GM12878 (cell line): ENCODE results near the gene TERF2IP. TPM values are rescaled to one million over a fixed set of nuclear protein-coding genes. Genes with fewer than 3 reads are reported as not detected.

Experiments used
- ATAC-seq: fragments of 200-7000 bp; cut with Tn5 transposase; 3 replicates; pipeline ENCODE4 v1.9.1; 2020; ENCODE audit warnings: mild to moderate bottlenecking, moderate library complexity
- BruUV-seq: library from RNA; stranded (reverse); fragments of 400-500 nt; replicated peaks from 2 replicates; lab custom pipeline; 2021; lab: Mats Ljungman, UMichigan
- CTCF ChIA-PET: fragments of 300-600 bp; sonication (Branson Sonifier 250); formaldehyde crosslinking; extraction: SDS; loops from one replicate; lab custom pipeline; 2021; ENCODE audit warnings: inconsistent platforms; lab: Yijun Ruan, JAX
- POLR2A ChIA-PET: fragments of 350-600 bp; formaldehyde crosslinking; extraction: SDS; loops from one replicate; lab custom pipeline; 2021; ENCODE audit warnings: inconsistent platforms; lab: Charles Lee
- RAD21 ChIA-PET: fragments of 300-600 bp; sonication (Branson Sonifier 250); formaldehyde crosslinking; loops from one replicate; lab custom pipeline; 2023; ENCODE audit warnings: antibody characterized with exemption; ENCODE audit not compliant: unreplicated experiment; lab: Charles Lee
- SMC1A ChIA-PET: fragments of 300-600 bp; sonication (Branson Sonifier 250); formaldehyde crosslinking; loops from one replicate; lab custom pipeline; 2023; ENCODE audit not compliant: unreplicated experiment, uncharacterized antibody; lab: Charles Lee
- DNase-seq: peaks from one replicate; pipeline ENCODE4 v3.0.0-alpha.2; 2011; ENCODE audit warnings: low read depth, low spot score
- FAIRE-seq: peaks from 3 replicates; lab custom pipeline; 2011; peaks lifted over from hg19 to GRCh38; lab: Jason Lieb, UNC
- H2AFZ ChIP-seq: 2 replicates; pipeline ENCODE4 v1.6.0; 2011; ENCODE audit warnings: low read depth, low read length, control low read depth; ENCODE audit not compliant: control insufficient read depth
- H3K27ac ChIP-seq: 2 replicates; pipeline ENCODE4 v1.5.1; 2011; ENCODE audit warnings: control low read depth; ENCODE audit not compliant: control insufficient read depth, insufficient read depth
- H3K27me3 ChIP-seq, 2 experiments: replicated peaks in 1 of 2; 2 replicates each; pipeline versions ENCODE4 v1.6.0 to v1.6.1; 2011; ENCODE audit warnings: low read length in 1 of 2; ENCODE audit not compliant: control insufficient read depth in 2 of 2, insufficient read depth in 2 of 2
- H3K36me3 ChIP-seq, 2 experiments: 2 replicates each; pipeline ENCODE4 v1.5.1; 2011; ENCODE audit warnings: low read length in 1 of 2; ENCODE audit not compliant: control insufficient read depth in 2 of 2, insufficient read depth in 2 of 2
- H3K4me1 ChIP-seq: 2 replicates; pipeline ENCODE4 v1.6.1; 2011; ENCODE audit warnings: mild to moderate bottlenecking, low read length, moderate library complexity, mixed read lengths; ENCODE audit not compliant: control insufficient read depth, insufficient read depth
- H3K4me2 ChIP-seq: 2 replicates; pipeline ENCODE4 v1.6.0; 2011; ENCODE audit warnings: control low read depth; ENCODE audit not compliant: control insufficient read depth, insufficient read depth
- H3K4me3 ChIP-seq: fragments of 200-600 bp; sonication (generic); 2 replicates; pipeline ENCODE4 v1.5.1; 2016
- H3K79me2 ChIP-seq: 2 replicates; pipeline ENCODE4 v1.6.0; 2011; ENCODE audit warnings: low read length; ENCODE audit not compliant: control insufficient read depth, insufficient read depth
- H3K9ac ChIP-seq: 2 replicates; pipeline ENCODE4 v1.8.0; 2011; ENCODE audit warnings: low read length, control low read depth, mixed read lengths; ENCODE audit not compliant: control insufficient read depth, insufficient read depth
- H3K9me3 ChIP-seq: replicated peaks from 3 replicates; pipeline ENCODE4 v1.5.1; 2011; ENCODE audit warnings: mild to moderate bottlenecking, low read length; ENCODE audit not compliant: control insufficient read depth, insufficient read depth
- H4K20me1 ChIP-seq: 2 replicates; pipeline ENCODE4 v1.6.0; 2011; ENCODE audit not compliant: control insufficient read depth, insufficient read depth
- CBX5 ChIP-seq: sonication (generic); IDR thresholded peaks from 2 replicates; pipeline ENCODE4 v1.6.1; 2016; ENCODE audit warnings: low read depth, moderate library complexity, mild to moderate bottlenecking, inconsistent platforms
- CTCF ChIP-seq, 3 experiments: IDR thresholded peaks in 2 of 3; conservative IDR thresholded peaks in 1 of 3; 2 replicates each; pipeline ENCODE4 v1.5.1; 2011; ENCODE audit warnings: low read depth in 3 of 3, low read length in 3 of 3, mild to moderate bottlenecking in 3 of 3, control low read depth in 2 of 3, moderate library complexity in 2 of 3, inconsistent platforms in 1 of 3, mixed read lengths in 1 of 3; ENCODE audit not compliant: control insufficient read depth in 2 of 3, insufficient read depth in 1 of 3; ENCODE audit errors: extremely low read depth in 1 of 3
- E4F1 ChIP-seq: fragments of 450-650 bp; IDR thresholded peaks from 2 replicates; pipeline ENCODE4 v1.6.1; 2018; ENCODE audit warnings: borderline replicate concordance, mild to moderate bottlenecking; ENCODE audit not compliant: partially characterized antibody
- JUND ChIP-seq: IDR thresholded peaks from 2 replicates; pipeline ENCODE4 v1.6.1; 2012; ENCODE audit warnings: low read depth, mild to moderate bottlenecking, low read length, improper control_type of control experiment, moderate library complexity
- POLR2AphosphoS2 ChIP-seq: IDR thresholded peaks from 2 replicates; pipeline ENCODE4 v1.6.1; 2011; ENCODE audit warnings: low read depth, mild to moderate bottlenecking, low read length, improper control_type of control experiment, moderate library complexity
- PRDM15 ChIP-seq: fragments of 450-650 bp; formaldehyde crosslinking; IDR thresholded peaks from 2 replicates; pipeline ENCODE4 v1.4.0; 2020; ENCODE audit warnings: mild to moderate bottlenecking, moderate library complexity
- RAD21 ChIP-seq: IDR thresholded peaks from 2 replicates; pipeline ENCODE4 v1.6.1; 2011; ENCODE audit warnings: mild to moderate bottlenecking, low read depth, low read length, moderate library complexity; ENCODE audit not compliant: insufficient read depth
- WGBS: methylation state at CpG from one replicate; pipeline ENCODE4 v1.1.6; 2016; ENCODE audit warnings: low lambda C conversion rate; ENCODE audit not compliant: insufficient replicate concordance, insufficient coverage; ENCODE audit errors: missing lambda C conversion rate; 5-methylcytosine and 5-hydroxymethylcytosine counted together
- in situ Hi-C: fragments of 300-500 bp; cut with MboI; formaldehyde crosslinking; loops from 9 replicates; pipeline ENCODE4 v1.14.3; 2018; ENCODE audit warnings: mixed read lengths
- intact Hi-C: fragments of 100-400 bp; cut with micrococcal nuclease; formaldehyde crosslinking; loops from one replicate; pipeline ENCODE4 v1.14.2; 2022; ENCODE audit not compliant: unreplicated experiment
- polyA plus RNA-seq, 11 experiments: library from polyadenylated mRNA; depleted of rRNA in 4 of 11; unstranded in 6 of 11; stranded (reverse) in 5 of 11; fragments of >200 nt; fragmentation: Nextera tagmentation in 4 of 11; fragmentation: Illumina TruSeq in 1 of 11; extraction: Ambion mirVana in 4 of 11; extraction: Trizol in 1 of 11; gene quantifications; 1 replicate in 1 of 11; 2 replicates in 10 of 11; pipeline versions ENCODE4 v1.2.1 to v1.2.3, GENCODE V29; 2011 to 2016; ENCODE audit warnings: inconsistent platforms in 2 of 11, missing spikeins in 2 of 11, low read depth in 1 of 11
- total RNA-seq, 4 experiments: library from RNA; depleted of rRNA in 3 of 4; stranded (reverse); fragments of >200 nt in 3 of 4; fragmentation: Illumina TruSeq in 1 of 4; extraction: Trizol in 1 of 4; gene quantifications; 2 replicates each; pipeline versions ENCODE4 v1.2.1 to v1.2.3, GENCODE V29; 2013 to 2021

TERF2IP gene
- total and polyA plus RNA-seq, 10 of the 15 experiments (the other 5 are each of a cell fraction or from before 2014, with no cell fraction given), result 19.6 to 93.1 (median 54.4) TPM

GRCh38 chr16:75695708-75696107, 48.1 kb downstream of the TERF2IP start:
- no peak overlapping the region for H3K9ac ChIP-seq
- H3K4me1 ChIP-seq, result no peaks in the 10 kb centered on the region
- intact Hi-C loops, result no loop called here
- no peak for DNase-seq
- no peak for FAIRE-seq
- H4K20me1 ChIP-seq, result no peaks in the 10 kb centered on the region
- no peak overlapping the region for H3K27ac ChIP-seq
- no peaks in the 10 kb centered on the region for H3K9me3 ChIP-seq
- no peak overlapping the region for H2AFZ ChIP-seq
- SMC1A ChIA-PET, result interaction anchor here (0.5 to 1.0 kb wide), 3 partner anchors 38 to 314 kb away, joined by 3 to 4 read pairs (median 3); no protein-coding TSS in a partner anchor
- H3K79me2 ChIP-seq, result no peaks in the 10 kb centered on the region
- POLR2A ChIA-PET, result no interaction called here
- TF ChIP-seq E4F1 (no peak), CTCF (IDR thresholded peaks at IDR 0.05 in 2 of 3, conservative IDR thresholded peaks at IDR 0.05 in 1 of 3; ENCODE audit: control insufficient read depth in 2 of 3, extremely low read depth in 1 of 3, insufficient read depth in 1 of 3, low read depth in 3 of 3, low read length in 3 of 3) (0 out of 6 replicates have a peak, but pooled peaks of 1 of the 3 experiments have one; percentile 33), CBX5 (no peak), PRDM15 (CRISPR knock-in tag) (no peak), JUND (no peak), RAD21 (0 out of 2 replicates have a peak, but pooled peaks have one; percentile 6), POLR2AphosphoS2 (no peak)
- 46% methylated on average over 6 of the region's 6 CpGs for WGBS
- BruUV-seq, result no TSS peak
- H3K36me3 ChIP-seq, result no peaks in the 10 kb centered on the region
- in situ Hi-C loops, result no loop called here
- RAD21 ChIA-PET, result interaction anchor here (1.1 kb wide), 1 partner anchor 40 kb away, joined by 3 read pairs; no protein-coding TSS in a partner anchor
- CTCF ChIA-PET, result interaction anchor here (1.1 to 1.4 kb wide), 2 partner anchors 48 to 68 kb away, joined by 3 to 8 read pairs; partner anchors contain the start of gene TERF2IP
- no peak overlapping the region for H3K4me2 ChIP-seq
- no peak for ATAC-seq
- H3K27me3 ChIP-seq, result no peaks in the 10 kb centered on the region
- no peak overlapping the region for H3K4me3 ChIP-seq
